ENCODE results near the gene SERPINA7. TPM values are rescaled to one million over a fixed set of nuclear protein-coding genes. Genes with fewer than 3 reads are reported as not detected.

The SERPINA7 gene
- total RNA-seq, 1 experiment from 2014 or later = not detected

GRCh38 chrX:106037835-106038473 is 573 bp downstream of the SERPINA7 start:
- no peak for TF ChIP-seq CTCF (conservative IDR thresholded peaks at IDR 0.05)

More at GRCh38 chrX:106037835-106038473, 573 bp downstream of the SERPINA7 start:
- Histone ChIP-seq H3T11ph (ENCODE audit: low read length) (no peak overlapping the region), H3K27me3 (ENCODE audit: insufficient read depth, low read length) (no peaks in the 10 kb centered on the region), H3K79me1 (ENCODE audit: insufficient read depth, low read depth, low read length, poor library complexity, severe bottlenecking) (no peaks in the 10 kb centered on the region), H4K8ac (replicated peaks; ENCODE audit: insufficient read length, low read depth, low read length) (no peak overlapping the region), H2BK12ac (ENCODE audit: insufficient read length, low read depth, low read length) (no peak overlapping the region), H3K79me2 (ENCODE audit: insufficient read depth, low read length) (no peaks in the 10 kb centered on the region), H3K4me1 (ENCODE audit: insufficient read depth, low read length) (no peaks in the 10 kb centered on the region), H2BK15ac (ENCODE audit: low read depth, low read length) (no peak overlapping the region), H2BK20ac (ENCODE audit: low read depth, low read length, poor library complexity, severe bottlenecking) (no peak overlapping the region), H2BK120ac (ENCODE audit: low read depth, low read length, poor library complexity, severe bottlenecking) (no peak overlapping the region), H3K4me2 (ENCODE audit: insufficient read depth, insufficient read length, low read length) (no peak overlapping the region), H2AK5ac (ENCODE audit: insufficient read length, low read length) (no peak overlapping the region), H3K9ac (ENCODE audit: extremely low read depth, insufficient read length, low read length) (no peak overlapping the region), H2BK5ac (ENCODE audit: insufficient read length, low read length) (no peak overlapping the region), H4K5ac (ENCODE audit: insufficient read length, low read depth, low read length) (no peak overlapping the region), H2AFZ (ENCODE audit: low read length) (no peak overlapping the region), H4K20me1 (ENCODE audit: control insufficient read depth, insufficient read depth, insufficient read length) (no peaks in the 10 kb centered on the region), H3K18ac (ENCODE audit: insufficient read length, low read depth, low read length) (no peak overlapping the region), H3K23ac (ENCODE audit: insufficient read length, low read depth, low read length) (no peak overlapping the region), H3K56ac (ENCODE audit: insufficient read length, low read depth, low read length) (no peak overlapping the region), H3K14ac (ENCODE audit: insufficient read depth, low read length) (no peak overlapping the region), H3K23me2 (ENCODE audit: insufficient read length, low read depth, low read length, poor library complexity, severe bottlenecking) (no peaks in the 10 kb centered on the region), H4K91ac (ENCODE audit: insufficient read length, low read depth, low read length) (no peak overlapping the region), H3K9me3 (ENCODE audit: control insufficient read depth, low read depth, low read length) (peaks cover 30% of the 10 kb centered on the region), H3K27ac (ENCODE audit: insufficient read length, low read depth, low read length) (no peak overlapping the region), H3K4ac (ENCODE audit: low read depth, low read length) (no peak overlapping the region)
- H3K4me1 Mint-ChIP-seq = no peaks in the 10 kb centered on the region
- H3K27me3 Mint-ChIP-seq (ENCODE audit: low read depth) = no peaks in the 10 kb centered on the region; the same call in none of the 2 replicates
- no peak overlapping the region for H3K4me3 Mint-ChIP-seq
- DNase-seq = no peak
- H3K36me3 Mint-ChIP-seq (ENCODE audit: insufficient read depth in 1 of 3, low read depth in 3 of 3) = no peaks in the 10 kb centered on the region
- H3K9me3 Mint-ChIP-seq = peaks cover 34 to 78% of the 10 kb centered on the region in 2 experiments
- H3K27ac Mint-ChIP-seq = no peak overlapping the region
- no CpG with 5 or more reads among the region's 1 CpG for WGBS (ENCODE audit: extremely low coverage, insufficient read length, low lambda C conversion rate)

Measured in H9 (cell line).